ENCODE measurements around the gene ADGRG3. TPM values are rescaled to one million over a fixed set of nuclear protein-coding genes. Genes with fewer than 3 reads are reported as not detected.

The ADGRG3 gene
- total and polyA plus RNA-seq, 9 of the 15 experiments (the other 6 are each of a cell fraction or from before 2014, with no cell fraction given): 0.09 to 0.52 (median 0.14) TPM; not detected in 3

DNA sequence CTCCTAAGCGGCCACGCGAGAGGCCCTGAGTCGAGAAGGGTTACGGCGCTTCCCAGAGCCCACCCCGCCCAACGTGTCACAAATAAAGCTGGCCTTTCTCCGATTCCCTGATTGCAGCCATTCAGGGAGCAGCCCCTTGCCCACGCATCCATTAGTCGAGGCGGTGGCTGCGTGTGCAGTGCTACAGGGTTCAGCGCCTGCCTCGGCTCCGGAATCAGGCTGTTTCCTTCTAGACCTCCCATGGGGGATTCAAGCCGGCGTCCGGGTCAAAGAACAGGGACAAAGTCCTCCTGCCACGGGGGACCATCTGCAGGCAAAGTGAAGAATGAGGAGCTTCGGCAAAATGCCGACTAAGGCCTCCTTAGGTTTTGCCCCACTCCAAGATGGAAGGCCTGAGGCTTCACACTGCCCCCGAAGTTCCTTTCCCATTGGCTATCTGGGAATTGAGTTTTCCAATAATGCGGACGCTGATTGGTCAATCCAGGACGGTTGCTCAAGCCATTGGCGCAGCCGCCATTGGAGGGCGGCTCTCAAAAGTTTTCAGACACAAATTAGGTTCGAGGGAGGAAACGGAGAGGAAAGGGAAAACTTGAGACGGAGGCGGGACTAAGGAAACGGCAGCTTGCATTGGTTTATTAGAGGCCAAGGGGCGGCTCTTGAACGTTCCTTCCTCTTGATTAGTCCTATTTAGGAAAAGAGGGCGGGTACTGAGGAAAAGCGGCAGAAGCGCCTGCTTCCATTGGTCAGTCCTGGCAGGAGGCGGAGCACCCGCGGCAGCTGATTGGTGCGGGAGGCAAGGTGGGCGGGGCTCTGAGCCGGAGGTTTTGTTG is 67.0 kb downstream of the ADGRG3 start (continued):
- TF ChIP-seq STAT5B (CRISPR knock-in tag; IDR thresholded peaks at IDR 0.05) (no peak), EP300 (IDR thresholded peaks at IDR 0.05; ENCODE audit: low read length) (no peak), PML (IDR thresholded peaks at IDR 0.05; ENCODE audit: low read length) (peak; percentile 80), RFX5 (IDR thresholded peaks at IDR 0.05; ENCODE audit: low read depth, low read length) (no peak), POLR2B (IDR thresholded peaks at IDR 0.05; ENCODE audit: low read depth, partially characterized antibody) (peak; percentile 77), ZFX (CRISPR knock-in tag; IDR thresholded peaks at IDR 0.05) (peak; percentile 89), ZNF778 (CRISPR knock-in tag; IDR thresholded peaks at IDR 0.05) (no peak), BRD9 (IDR thresholded peaks at IDR 0.05; ENCODE audit: low read depth, partially characterized antibody) (no peak), ZNF408 (CRISPR knock-in tag; IDR thresholded peaks at IDR 0.05; ENCODE audit: low read depth) (no peak), IRF2 (CRISPR knock-in tag; IDR thresholded peaks at IDR 0.05) (no peak), TRIM28 (IDR thresholded peaks at IDR 0.05) (no peak), RUNX1 (IDR thresholded peaks at IDR 0.05; ENCODE audit: low read depth) (no peak), KLF16 (IDR thresholded peaks at IDR 0.05) (no peak), ZC3H8 (IDR thresholded peaks at IDR 0.05) (no peak), JUN (IDR thresholded peaks at IDR 0.05; ENCODE audit: borderline replicate concordance, low read depth, low read length) (no peak), JUN (CRISPR knock-in tag; IDR thresholded peaks at IDR 0.05; ENCODE audit: borderline replicate concordance) (no peak), EWSR1 (IDR thresholded peaks at IDR 0.05; ENCODE audit: borderline replicate concordance, low read depth, partially characterized antibody) (no peak), ZNF780A (CRISPR knock-in tag; IDR thresholded peaks at IDR 0.05) (no peak), ZNF175 (CRISPR knock-in tag; IDR thresholded peaks at IDR 0.05; ENCODE audit: low read depth) (no peak; the same call in 1 of the 2 replicates), MAFK (IDR thresholded peaks at IDR 0.05; ENCODE audit: low read length) (peak; percentile 77), POLR3G (IDR thresholded peaks at IDR 0.05; ENCODE audit: extremely low read depth, insufficient read length, insufficient replicate concordance) (no peak)
- TF ChIP-seq, protein P1, sequence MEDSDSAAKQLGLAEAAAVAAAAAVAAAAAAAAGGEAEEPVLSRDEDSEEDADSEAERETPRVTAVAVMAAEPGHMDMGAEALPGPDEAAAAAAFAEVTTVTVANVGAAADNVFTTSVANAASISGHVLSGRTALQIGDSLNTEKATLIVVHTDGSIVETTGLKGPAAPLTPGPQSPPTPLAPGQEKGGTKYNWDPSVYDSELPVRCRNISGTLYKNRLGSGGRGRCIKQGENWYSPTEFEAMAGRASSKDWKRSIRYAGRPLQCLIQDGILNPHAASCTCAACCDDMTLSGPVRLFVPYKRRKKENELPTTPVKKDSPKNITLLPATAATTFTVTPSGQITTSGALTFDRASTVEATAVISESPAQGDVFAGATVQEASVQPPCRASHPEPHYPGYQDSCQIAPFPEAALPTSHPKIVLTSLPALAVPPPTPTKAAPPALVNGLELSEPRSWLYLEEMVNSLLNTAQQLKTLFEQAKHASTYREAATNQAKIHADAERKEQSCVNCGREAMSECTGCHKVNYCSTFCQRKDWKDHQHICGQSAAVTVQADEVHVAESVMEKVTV (CRISPR knock-in tag; IDR thresholded peaks at IDR 0.05): no peak
- TF ChIP-seq, protein P2, sequence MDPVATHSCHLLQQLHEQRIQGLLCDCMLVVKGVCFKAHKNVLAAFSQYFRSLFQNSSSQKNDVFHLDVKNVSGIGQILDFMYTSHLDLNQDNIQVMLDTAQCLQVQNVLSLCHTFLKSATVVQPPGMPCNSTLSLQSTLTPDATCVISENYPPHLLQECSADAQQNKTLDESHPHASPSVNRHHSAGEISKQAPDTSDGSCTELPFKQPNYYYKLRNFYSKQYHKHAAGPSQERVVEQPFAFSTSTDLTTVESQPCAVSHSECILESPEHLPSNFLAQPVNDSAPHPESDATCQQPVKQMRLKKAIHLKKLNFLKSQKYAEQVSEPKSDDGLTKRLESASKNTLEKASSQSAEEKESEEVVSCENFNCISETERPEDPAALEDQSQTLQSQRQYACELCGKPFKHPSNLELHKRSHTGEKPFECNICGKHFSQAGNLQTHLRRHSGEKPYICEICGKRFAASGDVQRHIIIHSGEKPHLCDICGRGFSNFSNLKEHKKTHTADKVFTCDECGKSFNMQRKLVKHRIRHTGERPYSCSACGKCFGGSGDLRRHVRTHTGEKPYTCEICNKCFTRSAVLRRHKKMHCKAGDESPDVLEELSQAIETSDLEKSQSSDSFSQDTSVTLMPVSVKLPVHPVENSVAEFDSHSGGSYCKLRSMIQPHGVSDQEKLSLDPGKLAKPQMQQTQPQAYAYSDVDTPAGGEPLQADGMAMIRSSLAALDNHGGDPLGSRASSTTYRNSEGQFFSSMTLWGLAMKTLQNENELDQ (CRISPR knock-in tag; IDR thresholded peaks at IDR 0.05; ENCODE audit: borderline replicate concordance): no peak
- TF ChIP-seq, protein P3, sequence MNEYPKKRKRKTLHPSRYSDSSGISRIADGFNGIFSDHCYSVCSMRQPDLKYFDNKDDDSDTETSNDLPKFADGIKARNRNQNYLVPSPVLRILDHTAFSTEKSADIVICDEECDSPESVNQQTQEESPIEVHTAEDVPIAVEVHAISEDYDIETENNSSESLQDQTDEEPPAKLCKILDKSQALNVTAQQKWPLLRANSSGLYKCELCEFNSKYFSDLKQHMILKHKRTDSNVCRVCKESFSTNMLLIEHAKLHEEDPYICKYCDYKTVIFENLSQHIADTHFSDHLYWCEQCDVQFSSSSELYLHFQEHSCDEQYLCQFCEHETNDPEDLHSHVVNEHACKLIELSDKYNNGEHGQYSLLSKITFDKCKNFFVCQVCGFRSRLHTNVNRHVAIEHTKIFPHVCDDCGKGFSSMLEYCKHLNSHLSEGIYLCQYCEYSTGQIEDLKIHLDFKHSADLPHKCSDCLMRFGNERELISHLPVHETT (CRISPR knock-in tag; conservative IDR thresholded peaks at IDR 0.05 in 1 of 2, IDR thresholded peaks at IDR 0.05 in 1 of 2): 0 out of 4 replicates have a peak, but pooled peaks of 1 of the 2 experiments have one; percentile 41
